HepG2 (cell line): ENCODE data around the gene SYNJ2. TPM values are rescaled to one million over a fixed set of nuclear protein-coding genes. Genes with fewer than 3 reads are reported as not detected.
A peak's percentile ranks its signal among the peaks of the same experiment; 100 is the strongest.

Experiments
- ATAC-seq: fragments of 200-7000 bp; cut with Tn5 transposase; 3 replicates; pipeline ENCODE4 v1.9.1; 2020; ENCODE audit warnings: mild to moderate bottlenecking, moderate library complexity
- BruUV-seq: library from RNA; stranded (reverse); fragments of 400-500 nt; replicated peaks from 2 replicates; lab custom pipeline; 2021; lab: Mats Ljungman, UMichigan
- CTCF ChIA-PET: fragments of 300-600 bp; formaldehyde crosslinking; extraction: SDS; loops from one replicate; lab custom pipeline; 2021; ENCODE audit warnings: low total read pairs, inconsistent platforms, low intra/inter-chr PET ratio; lab: Yijun Ruan, JAX
- POLR2A ChIA-PET: fragments of 350-600 bp; sonication (Branson Sonifier 250); formaldehyde crosslinking; loops from one replicate; lab custom pipeline; 2020; ENCODE audit warnings: antibody characterized with exemption, inconsistent platforms; lab: Yijun Ruan, JAX
- DNase-seq: peaks from one replicate; pipeline ENCODE4 v3.0.0-alpha.2; 2015; ENCODE audit warnings: low spot score
- FAIRE-seq: peaks from 3 replicates; lab custom pipeline; 2011; peaks lifted over from hg19 to GRCh38; lab: Jason Lieb, UNC
- H2AFZ ChIP-seq: one replicate; pipeline ENCODE4 v1.6.1; 2011; ENCODE audit warnings: low read length, inconsistent platforms
- H3K27ac ChIP-seq: fragments of 300-600 bp; 3 replicates; pipeline ENCODE4 v1.8.0; 2011; ENCODE audit warnings: mixed run types, mild to moderate bottlenecking, mixed read lengths, low read length, inconsistent platforms; ENCODE audit not compliant: insufficient read depth; ENCODE audit errors: extremely low read length
- H3K27me3 ChIP-seq, 2 experiments: fragments of 200-600 bp in 1 of 2; 2 replicates in 1 of 2; 3 replicates in 1 of 2; pipeline versions ENCODE4 v1.6.0 to v1.8.0; 2011; ENCODE audit warnings: low read length in 2 of 2, mild to moderate bottlenecking in 2 of 2, moderate library complexity in 2 of 2, inconsistent platforms in 1 of 2; ENCODE audit not compliant: insufficient read depth in 2 of 2, control insufficient read depth in 1 of 2
- H3K36me3 ChIP-seq, 2 experiments: fragments of 200-600 bp in 1 of 2; replicated peaks in 1 of 2; 2 replicates in 1 of 2; 3 replicates in 1 of 2; pipeline versions ENCODE4 v1.5.1 to v1.8.0; 2011; ENCODE audit warnings: low read length in 2 of 2, inconsistent platforms in 1 of 2; ENCODE audit not compliant: insufficient read depth in 2 of 2, control insufficient read depth in 1 of 2
- H3K4me1 ChIP-seq: 2 replicates; pipeline ENCODE4 v1.5.1; 2012; ENCODE audit warnings: low read length, inconsistent platforms; ENCODE audit not compliant: insufficient read depth
- H3K4me2 ChIP-seq: 2 replicates; pipeline ENCODE4 v1.6.0; 2011; ENCODE audit warnings: low read depth, low read length, inconsistent platforms
- H3K4me3 ChIP-seq, 3 experiments: fragments of 200-600 bp in 1 of 3; sonication (generic), shearing (Covaris generic) in 1 of 3; replicated peaks in 1 of 3; 2 replicates each; pipeline ENCODE4 v1.5.1; 2011 to 2016; ENCODE audit warnings: low read length in 3 of 3, inconsistent platforms in 2 of 3, low read depth in 2 of 3, mild to moderate bottlenecking in 2 of 3, control low read depth in 1 of 3, mixed read lengths in 1 of 3; ENCODE audit not compliant: insufficient read depth in 1 of 3
- H3K79me2 ChIP-seq: one replicate; pipeline ENCODE4 v1.6.1; 2011; ENCODE audit warnings: low read length, inconsistent platforms; ENCODE audit not compliant: insufficient read depth
- H3K9ac ChIP-seq: 2 replicates; pipeline ENCODE4 v1.6.0; 2011; ENCODE audit warnings: mild to moderate bottlenecking, low read depth, low read length, inconsistent platforms; ENCODE audit not compliant: insufficient read depth
- H3K9me3 ChIP-seq: 2 replicates; pipeline ENCODE4 v1.5.1; 2012; ENCODE audit warnings: mild to moderate bottlenecking, low read length
- H4K20me1 ChIP-seq: 2 replicates; pipeline ENCODE4 v1.6.0; 2011; ENCODE audit warnings: inconsistent platforms, mild to moderate bottlenecking, low read length, moderate library complexity; ENCODE audit not compliant: insufficient read depth
- AGO2 ChIP-seq: fragments of 200-400 bp; formaldehyde crosslinking; optimal IDR thresholded peaks from 2 replicates; pipeline ENCODE3; 2017; ENCODE audit warnings: mild to moderate bottlenecking, low read depth, low read length, moderate library complexity
- BRD4 ChIP-seq: sonication (generic); formaldehyde crosslinking; IDR thresholded peaks from 2 replicates; pipeline ENCODE4 v1.4.0; 2020; ENCODE audit warnings: missing genetic modification reagents
- RBM22 ChIP-seq: fragments of 200-400 bp; formaldehyde crosslinking; optimal IDR thresholded peaks from 2 replicates; pipeline ENCODE3; 2017; ENCODE audit warnings: mild to moderate bottlenecking, low read length, moderate library complexity
- TEAD3 ChIP-seq: optimal IDR thresholded peaks from 2 replicates; pipeline ENCODE3; 2016; ENCODE audit warnings: borderline replicate concordance
- WGBS: methylation state at CpG from one replicate; pipeline ENCODE4 v1.1.6; 2017; ENCODE audit warnings: low lambda C conversion rate; 5-methylcytosine and 5-hydroxymethylcytosine counted together
- in situ Hi-C: cut with HindIII; loops from 2 replicates; pipeline ENCODE4 v1.10.0; 2017; ENCODE audit warnings: low pct_unique_long_range_greater_than_20kb; ENCODE audit not compliant: extremely low pct_ligation_motif_present
- intact Hi-C: fragments of 100-400 bp; cut with micrococcal nuclease; formaldehyde crosslinking; loops from one replicate; pipeline ENCODE4 v1.10.0; 2022; ENCODE audit not compliant: unreplicated experiment
- polyA plus RNA-seq, 8 experiments: library from polyadenylated mRNA; depleted of rRNA in 3 of 8; stranded (reverse) in 7 of 8; unstranded in 1 of 8; fragments of >200 nt; fragmentation: Illumina TruSeq in 4 of 8; extraction: Trizol in 4 of 8; gene quantifications; 2 replicates each; pipeline versions ENCODE4 v1.2.1 to v1.2.3, GENCODE V29; 2011 to 2016; ENCODE audit warnings: low read depth in 4 of 8, missing spikeins in 1 of 8, mixed read lengths in 1 of 8; ENCODE audit not compliant: insufficient read depth in 1 of 8
- total RNA-seq, 5 experiments: library from RNA; depleted of rRNA; stranded (reverse); fragments of >200 nt; fragmentation: Illumina TruSeq; extraction: Trizol; gene quantifications; 2 replicates each; pipeline ENCODE4 v1.2.3, GENCODE V29; 2016; ENCODE audit warnings: low read depth in 1 of 5

Gene SYNJ2
- total and polyA plus RNA-seq, 2 of the 13 experiments (the other 11 are each of a cell fraction or from before 2014, with no cell fraction given): 39.1 to 57.6 TPM

DNA sequence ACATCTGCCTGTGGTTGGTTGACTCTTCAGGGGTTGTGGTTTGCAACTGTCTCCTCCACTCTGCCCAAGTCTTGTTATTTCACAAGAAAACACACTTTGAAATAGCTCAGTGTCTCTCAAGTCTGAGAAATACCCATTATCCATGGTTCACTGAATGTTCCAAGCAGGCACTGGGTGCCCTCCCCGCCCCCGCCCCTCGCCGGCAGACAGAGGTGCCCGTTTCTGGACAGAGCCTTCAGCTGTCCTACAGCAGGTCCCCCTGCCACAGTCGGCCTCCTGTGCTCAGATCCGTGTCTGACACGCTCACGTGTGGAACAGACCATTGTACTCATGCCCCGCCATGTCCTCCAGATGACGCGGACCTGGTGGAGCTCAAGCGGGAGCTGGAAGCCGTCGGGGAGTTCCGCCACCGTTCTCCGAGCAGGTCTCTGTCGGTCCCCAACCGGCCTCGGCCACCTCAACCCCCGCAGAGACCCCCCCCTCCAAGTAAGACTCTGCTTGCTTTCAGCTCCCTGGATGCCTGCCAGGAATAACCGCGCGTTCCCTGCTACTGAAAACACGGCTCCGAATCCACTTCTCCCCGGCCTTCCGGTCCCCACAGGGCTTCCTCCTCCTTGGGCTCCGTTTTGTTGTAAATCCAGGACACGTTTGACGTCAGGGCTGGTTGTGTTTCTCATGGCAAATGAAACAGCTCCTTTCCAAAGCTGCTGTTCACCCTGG, 105.0 kb downstream of the SYNJ2 start:
- DNase-seq (no peak), ATAC-seq (peak; percentile 15; the same call in 2 of the 3 replicates), FAIRE-seq (no peak)
- BruUV-seq: no TSS peak
- Histone ChIP-seq H3K4me3 (no peak overlapping the region), H3K79me2 (no peaks in the 10 kb centered on the region), H3K36me3 (peaks cover 65 to 89% of the 10 kb centered on the region in 2 experiments), H3K27me3 (no peaks in the 10 kb centered on the region), H2AFZ (no peak overlapping the region), H3K4me2 (no peak overlapping the region), H3K9me3 (no peaks in the 10 kb centered on the region), H3K9ac (no peak overlapping the region), H3K27ac (no peak overlapping the region), H4K20me1 (no peaks in the 10 kb centered on the region), H3K4me1 (no peaks in the 10 kb centered on the region)
- in situ Hi-C loops: no loop called here
- intact Hi-C loops: no loop called here
- 97% methylated on average over 32 of the region's 32 CpGs for WGBS
- TF ChIP-seq BRD4 (CRISPR knock-in tag): no peak
- peak; percentile 69 for TF ChIP-seq AGO2
- ChIA-PET POLR2A (interaction anchor here (0.5 kb wide), 1 partner anchor 541 kb away, joined by 3 read pairs; no protein-coding TSS in a partner anchor), CTCF (no interaction called here)

DNA sequence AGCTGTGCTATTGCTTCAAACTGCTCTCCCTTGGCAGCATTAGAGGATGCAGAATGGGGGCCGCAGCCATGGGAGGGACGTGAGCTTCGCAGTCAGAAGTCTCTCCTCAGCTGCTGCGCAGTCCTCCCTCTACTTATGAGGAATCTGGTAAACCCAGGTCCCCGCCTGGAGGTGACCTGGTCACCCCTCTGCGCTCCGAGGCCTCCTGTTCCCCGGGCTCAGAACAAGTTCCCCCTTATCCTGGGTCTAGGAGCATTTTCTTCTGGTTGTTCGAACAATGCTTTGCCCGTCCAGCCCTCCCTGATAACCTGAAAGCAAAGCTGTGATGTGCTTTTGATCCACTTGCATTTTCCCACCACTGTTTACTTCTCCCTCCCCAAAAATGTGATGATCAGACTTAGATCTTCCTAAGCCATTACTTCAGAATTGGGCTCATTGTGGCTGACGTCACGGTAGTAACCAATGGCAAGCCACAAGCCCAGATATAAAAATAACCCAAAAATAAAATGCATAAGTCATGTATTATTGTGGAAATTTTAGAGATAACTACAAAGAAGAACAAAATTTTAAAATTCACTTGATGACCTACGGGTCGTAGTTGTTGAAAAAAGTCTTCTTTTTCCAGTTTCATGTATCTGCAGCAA, 105.7 kb downstream of the SYNJ2 start:
- Histone ChIP-seq H3K36me3 (peaks cover 62 to 93% of the 10 kb centered on the region in 2 experiments), H3K9me3 (no peaks in the 10 kb centered on the region), H3K27me3 (no peaks in the 10 kb centered on the region)
- POLR2A ChIA-PET: interaction anchor here (0.5 kb wide), 1 partner anchor 540 kb away, joined by 3 read pairs; no protein-coding TSS in a partner anchor
- FAIRE-seq: no peak
- WGBS: 98% methylated on average over 14 of the region's 14 CpGs
- TF ChIP-seq TEAD3 (no peak), RBM22 (peak; percentile 36)
- TF ChIP-seq, all 625 proteins: peak for 1
- Histone ChIP-seq H3K4me2 (no peak overlapping the region), H3K9ac (no peak overlapping the region), H3K4me3 (no peak overlapping the region), H3K27ac (no peak overlapping the region), H3K79me2 (no peaks in the 10 kb centered on the region), H2AFZ (no peak overlapping the region), H4K20me1 (no peaks in the 10 kb centered on the region), H3K4me1 (no peaks in the 10 kb centered on the region)
- ATAC-seq: no peak
- in situ Hi-C loops: no loop called here
- intact Hi-C loops: no loop called here
- CTCF ChIA-PET: no interaction called here
- no TSS peak for BruUV-seq
- no peak for DNase-seq
